CD4-positive, alpha-beta T cell treated with Interleukin-6 for 4 hours (primary cell): ENCODE measurements around the gene RPP14.

ENCODE experiments used
- DNase-seq: peaks from one replicate; pipeline ENCODE4 v3.0.0-alpha.2; 2020; ENCODE audit warnings: mixed read lengths

RPP14 gene

DNA sequence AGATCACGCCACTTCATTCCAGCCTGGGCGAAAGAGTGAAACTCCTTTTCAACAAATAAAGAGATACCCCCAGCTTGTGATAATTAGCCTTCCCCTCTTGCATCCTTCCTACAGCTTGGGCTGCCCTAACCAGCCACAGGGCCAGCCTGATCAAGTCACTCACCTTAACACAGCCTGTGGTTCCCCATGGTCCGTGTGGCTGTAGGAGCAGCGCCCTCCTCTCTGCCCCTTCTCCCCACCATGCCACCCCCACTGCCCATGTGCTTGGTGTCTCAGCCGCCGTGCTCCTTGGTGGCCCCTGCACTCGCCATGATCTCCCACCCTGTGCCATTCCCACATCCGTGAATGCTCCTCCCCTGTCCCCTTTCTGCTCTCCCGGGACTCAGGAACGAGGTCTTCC, 13.2 kb upstream of the RPP14 start:
- DNase-seq = no peak

- DNase-seq = no peak
These were observed 12.5 kb upstream of the RPP14 start for GRCh38 chr3:58293516-58293915.

DNA sequence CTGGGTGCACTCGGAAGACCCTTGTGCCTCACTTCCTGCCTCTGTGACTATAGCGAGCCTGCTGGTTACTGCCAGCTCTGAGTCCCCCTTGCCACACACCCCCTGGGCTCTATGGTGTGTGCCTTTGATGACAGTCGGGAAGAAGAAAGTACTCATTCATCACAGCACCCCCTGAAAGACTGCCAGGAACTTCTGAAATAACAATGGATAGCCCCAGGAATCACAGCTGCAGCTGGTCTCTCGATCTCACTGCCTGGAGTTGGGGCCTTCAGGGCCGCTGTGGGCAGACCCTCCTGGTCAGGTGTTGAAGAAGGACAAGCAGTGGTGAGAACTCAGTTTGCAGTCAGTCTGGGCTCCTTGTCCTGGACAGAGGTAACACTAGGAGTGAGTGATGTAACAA, 9.8 kb upstream of the RPP14 start:
- no peak for DNase-seq

- no peak for DNase-seq
These were observed 9.2 kb upstream of the RPP14 start for GRCh38 chr3:58296843-58297242.

GRCh38 chr3:58298190-58298589, 7.9 kb upstream of the RPP14 start:
- DNase-seq = no peak

DNA sequence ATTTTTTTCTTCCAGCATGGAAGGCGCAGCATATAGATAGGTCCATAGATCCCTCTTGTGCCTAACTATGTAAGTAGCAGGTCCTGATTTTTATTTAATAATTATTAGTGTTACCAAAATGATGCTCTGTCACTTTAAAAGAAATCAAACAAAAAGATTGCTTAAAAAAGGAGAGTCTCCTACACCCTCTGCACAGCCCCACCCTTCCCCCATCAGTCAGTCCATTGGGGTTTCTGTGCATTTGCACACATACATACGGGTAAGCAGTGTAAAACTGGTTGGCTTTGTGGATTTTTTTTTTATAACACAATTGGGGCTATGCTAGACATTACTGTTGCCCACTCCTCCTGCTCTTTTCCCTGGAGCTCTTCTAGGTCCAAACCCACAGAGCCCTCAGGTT, 7.0 kb upstream of the RPP14 start:
- no peak for DNase-seq

- no peak for DNase-seq
These were observed 6.1 kb upstream of the RPP14 start for GRCh38 chr3:58299839-58300516.

- DNase-seq = peak; percentile 51
These were observed 1.7 kb downstream of the RPP14 start for GRCh38 chr3:58307639-58308215.

DNA sequence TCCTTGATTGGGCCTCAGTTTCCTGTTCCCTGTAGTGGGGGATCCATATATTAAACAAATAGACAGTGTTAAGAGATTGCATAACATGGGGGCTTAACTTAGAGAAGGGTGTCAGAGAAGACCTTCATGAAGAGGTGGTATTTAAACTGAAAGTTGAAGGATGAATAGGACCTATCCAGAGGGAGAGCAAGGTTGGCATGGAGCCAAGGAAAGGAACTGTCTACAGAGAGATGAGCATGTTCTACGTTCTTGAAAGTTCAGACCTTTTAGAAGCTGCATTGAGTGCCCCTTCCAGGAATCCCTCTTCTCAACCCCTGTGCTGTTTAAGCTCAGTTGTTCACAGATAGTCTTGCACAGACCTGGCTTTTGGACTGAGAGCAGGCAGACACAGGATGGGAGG, 2.7 kb downstream of the RPP14 start:
- DNase-seq = no peak

GRCh38 chr3:58317811-58318210, 11.8 kb downstream of the RPP14 start:
- DNase-seq = no peak

GRCh38 chr3:58321791-58322190, 15.7 kb downstream of the RPP14 start:
- DNase-seq = no peak

- no peak for DNase-seq
These were observed 16.7 kb downstream of the RPP14 start for GRCh38 chr3:58322793-58323192.

DNA sequence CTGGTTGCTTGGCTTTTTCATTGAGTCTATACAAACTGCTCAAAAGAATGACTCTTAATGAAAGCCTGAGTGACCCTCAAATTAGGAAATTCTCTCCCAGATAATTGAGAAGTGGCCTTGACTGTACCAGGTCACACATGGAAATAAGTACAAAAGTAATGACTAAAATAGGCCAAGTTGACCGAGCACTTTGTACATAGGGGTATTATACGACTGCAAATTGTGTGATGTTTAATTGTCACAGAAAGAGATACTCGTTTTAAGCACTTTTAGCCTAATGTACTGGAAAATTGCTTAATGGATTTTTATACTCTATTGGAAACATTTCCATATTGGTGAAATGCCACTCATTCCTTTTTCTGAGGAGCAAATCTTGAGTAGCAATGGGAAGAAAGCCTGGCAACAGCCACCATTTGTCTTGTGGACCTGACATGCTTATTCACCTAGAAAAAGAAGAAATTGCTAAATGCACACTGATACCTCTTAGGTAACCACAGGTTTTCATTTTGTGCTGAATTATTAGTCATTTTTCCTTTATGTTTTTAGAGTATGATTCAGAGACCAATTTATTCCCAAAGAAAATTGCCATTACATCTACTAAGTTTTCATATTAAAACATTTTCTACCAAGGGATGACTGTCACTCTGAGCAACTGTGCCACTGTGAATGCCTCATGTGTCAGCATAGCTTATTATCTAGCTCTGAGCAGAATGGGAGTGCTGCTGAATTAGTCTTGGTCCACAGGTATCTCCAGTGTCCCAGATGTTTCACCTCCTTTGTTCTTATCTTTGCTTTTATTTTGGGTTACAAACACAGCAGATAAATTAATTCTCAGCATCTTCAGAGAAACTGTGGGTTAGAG, 17.7 kb downstream of the RPP14 start:
- DNase-seq = no peak

DNA sequence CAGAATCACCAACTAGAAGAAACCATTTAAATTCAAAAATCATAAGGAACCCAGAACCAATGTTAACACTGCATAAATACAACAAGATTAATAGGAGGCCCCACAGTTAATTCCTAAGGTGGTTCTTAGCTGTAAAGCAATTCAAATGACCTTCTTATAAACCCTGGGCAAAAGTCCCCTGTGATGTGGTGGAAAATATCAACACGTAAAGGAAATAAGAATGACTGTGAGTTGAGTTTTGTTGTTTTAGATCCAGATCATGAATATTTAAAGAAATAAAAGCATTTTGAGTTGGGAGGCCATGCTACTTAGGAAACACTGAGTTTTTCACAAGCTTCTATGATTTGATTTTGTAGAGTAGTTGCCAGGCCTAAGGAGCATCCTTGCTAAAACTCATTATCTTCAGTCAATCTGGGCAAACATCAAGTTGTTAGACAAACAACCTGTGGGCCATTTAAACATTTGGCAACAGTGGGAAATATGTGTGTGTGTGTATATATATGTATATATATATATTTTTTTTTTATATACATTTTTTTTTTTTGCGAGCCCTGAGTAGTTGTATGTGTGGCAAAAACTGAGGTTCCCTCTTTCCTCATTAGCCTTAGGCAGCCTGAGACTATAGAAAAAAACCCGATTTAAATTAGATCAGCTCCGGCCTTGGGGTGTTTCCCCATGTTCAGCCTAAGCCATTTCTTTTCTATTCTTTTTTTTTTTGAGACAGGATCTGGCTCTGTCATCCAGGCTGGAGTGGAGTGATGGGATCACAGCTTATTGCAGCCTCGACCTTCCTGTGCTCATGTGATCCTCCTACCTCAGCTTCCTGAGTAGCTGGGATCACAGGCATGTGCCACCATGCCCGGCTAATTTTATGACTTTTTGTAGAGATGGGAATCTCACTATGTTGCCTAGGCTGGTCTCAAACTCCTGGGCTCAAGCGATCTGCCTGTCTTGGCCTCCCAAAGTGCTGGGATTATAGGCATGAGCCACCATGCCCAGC, 18.6 kb downstream of the RPP14 start:
- no peak for DNase-seq

GRCh38 chr3:58325525-58325992, 19.5 kb downstream of the RPP14 start:
- no peak for DNase-seq

- no peak for DNase-seq
These were observed 20.3 kb downstream of the RPP14 start for GRCh38 chr3:58326267-58326900.

DNA sequence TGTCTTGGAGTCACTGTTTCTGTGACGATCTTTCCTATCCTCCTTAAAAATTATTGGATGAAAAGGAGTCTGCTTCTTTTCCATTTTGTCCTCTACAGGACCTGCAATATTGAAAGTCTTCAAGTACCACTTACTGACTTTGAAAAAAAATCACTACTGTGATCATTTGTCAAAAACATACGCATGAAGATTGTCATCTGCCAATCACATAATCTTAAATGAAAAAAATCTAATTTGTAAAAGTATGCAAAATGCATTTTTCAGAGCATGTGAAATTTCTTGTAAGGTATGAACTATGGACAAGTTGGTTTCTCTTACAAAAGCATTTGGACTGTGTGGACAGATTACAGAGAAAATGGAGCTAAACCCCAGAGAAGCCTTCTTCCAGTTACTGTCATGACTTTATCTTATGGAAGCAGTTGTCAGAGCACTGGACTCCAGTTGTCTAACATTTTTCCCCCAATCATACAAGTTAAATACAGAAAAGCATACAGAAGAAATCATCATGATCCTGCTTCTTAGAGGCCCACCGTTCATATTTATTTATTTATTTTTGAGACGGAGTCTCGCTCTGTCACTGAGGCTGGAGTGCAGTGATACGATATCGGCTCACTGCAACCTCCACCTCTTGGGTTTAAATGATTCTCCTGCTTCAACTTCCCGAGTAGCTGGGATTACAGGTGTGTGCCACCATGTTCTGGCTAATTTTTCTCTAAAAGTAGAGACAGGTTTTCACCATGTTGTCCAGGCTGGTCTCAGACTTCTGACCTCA, 23.3 kb downstream of the RPP14 start:
- no peak for DNase-seq

GRCh38 chr3:58329922-58330413, 23.9 kb downstream of the RPP14 start:
- no peak for DNase-seq

- DNase-seq = no peak
These were observed 25.6 kb downstream of the RPP14 start for GRCh38 chr3:58331593-58332152.

- peak; percentile 80 for DNase-seq
These were observed 26.6 kb downstream of the RPP14 start, which contains the start of gene PXK for GRCh38 chr3:58332575-58333188. PXK (plus strand) TSS chr3:58332892; CDS start chr3:58332989, 97 bp downstream.
